GM23248 (cell line): ENCODE results near the gene ZNF334.

ENCODE experiments used
- EZH2 ChIP-seq: fragments of 200-600 bp; sonication (generic); IDR thresholded peaks from 2 replicates; pipeline ENCODE4 v1.6.1; 2018; ENCODE audit warnings: antibody characterized with exemption, mild to moderate bottlenecking; ENCODE audit not compliant: insufficient read depth, poor library complexity, severe bottlenecking
- EZH2phosphoT487 ChIP-seq: fragments of 200-600 bp; sonication (generic); IDR thresholded peaks from 2 replicates; pipeline ENCODE4 v1.6.1; 2018; ENCODE audit warnings: antibody characterized with exemption, moderate library complexity, mild to moderate bottlenecking, low read depth; ENCODE audit not compliant: insufficient read depth

DNA sequence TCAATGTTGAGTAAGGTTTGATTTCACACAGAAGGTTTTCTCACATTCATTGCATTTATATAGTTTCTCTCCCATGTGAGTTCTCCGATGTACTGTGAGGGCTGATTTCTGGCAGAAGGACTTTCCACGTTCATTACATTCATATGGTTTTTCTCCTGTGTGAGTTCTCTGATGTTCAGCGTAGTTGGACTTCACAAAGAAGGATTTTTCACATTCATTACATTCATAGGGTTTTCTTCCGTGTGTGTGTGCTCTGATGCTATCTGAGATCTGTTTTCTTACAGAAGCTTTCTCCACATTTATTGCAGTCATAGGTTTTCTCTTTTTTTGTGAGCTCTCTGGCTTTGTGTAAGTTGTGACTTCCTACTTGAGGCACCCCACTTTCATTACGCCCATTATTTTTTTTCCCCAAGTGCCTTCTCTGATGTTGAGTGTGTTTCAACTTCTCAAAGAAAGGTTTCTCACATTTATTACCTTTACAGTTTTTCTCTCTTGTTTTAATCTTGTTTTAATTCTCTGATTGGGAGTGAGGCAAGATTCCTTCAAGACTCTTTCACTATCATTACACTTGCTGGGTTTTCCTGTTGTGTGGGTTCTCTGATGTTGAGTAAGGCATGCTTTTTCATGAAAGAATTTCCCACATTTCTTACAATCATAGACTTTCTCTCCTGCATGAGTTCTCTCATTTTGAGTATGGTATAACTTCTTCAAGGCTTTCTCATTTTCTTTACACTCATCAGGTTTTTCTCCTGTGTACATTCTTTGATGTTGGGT lies 56.9 kb downstream of the ZNF334 start:
- TF ChIP-seq EZH2phosphoT487 (no peak), EZH2 (no peak)
